Measurements from ENCODE around the gene COL2A1.

COL2A1 gene

GRCh38 chr12:48045061-48045846, 41.0 kb upstream of the COL2A1 start:
- no peak for ATAC-seq
- TF ChIP-seq RARB (CRISPR knock-in tag; IDR thresholded peaks at IDR 0.05) (no peak), CREB5 (CRISPR knock-in tag; IDR thresholded peaks at IDR 0.05; ENCODE audit: low read depth) (no peak), BACH2 (CRISPR knock-in tag; IDR thresholded peaks at IDR 0.05; ENCODE audit: borderline replicate concordance) (no peak), TOX (CRISPR knock-in tag; IDR thresholded peaks at IDR 0.05; ENCODE audit: borderline replicate concordance) (no peak), PATZ1 (CRISPR knock-in tag; IDR thresholded peaks at IDR 0.05; ENCODE audit: borderline replicate concordance) (no peak), TSHZ2 (CRISPR knock-in tag; IDR thresholded peaks at IDR 0.05) (no peak), ZNF70 (CRISPR knock-in tag; IDR thresholded peaks at IDR 0.05) (no peak), ESRRG (CRISPR knock-in tag; IDR thresholded peaks at IDR 0.05) (no peak), ZFP3 (CRISPR knock-in tag; IDR thresholded peaks at IDR 0.05) (no peak), CSRNP3 (CRISPR knock-in tag; IDR thresholded peaks at IDR 0.05) (no peak), ZFP30 (CRISPR knock-in tag; IDR thresholded peaks at IDR 0.05) (no peak), POU6F1 (CRISPR knock-in tag; IDR thresholded peaks at IDR 0.05; ENCODE audit: borderline replicate concordance, low read depth) (no peak), CSDC2 (CRISPR knock-in tag; IDR thresholded peaks at IDR 0.05) (no peak), ZNF565 (CRISPR knock-in tag; conservative IDR thresholded peaks at IDR 0.05; ENCODE audit: low read depth) (no peak), OSR1 (CRISPR knock-in tag; IDR thresholded peaks at IDR 0.05) (no peak), PPARA (CRISPR knock-in tag; IDR thresholded peaks at IDR 0.05; ENCODE audit: borderline replicate concordance) (no peak), TCF4 (CRISPR knock-in tag; IDR thresholded peaks at IDR 0.05; ENCODE audit: borderline replicate concordance) (no peak), SNAI2 (CRISPR knock-in tag; IDR thresholded peaks at IDR 0.05) (no peak)

GRCh38 chr12:48044396-48044795, 40.1 kb upstream of the COL2A1 start:
- no peak for ATAC-seq
- TF ChIP-seq OSR1 (CRISPR knock-in tag; IDR thresholded peaks at IDR 0.05): no peak

- TF ChIP-seq CSRNP3 (CRISPR knock-in tag; IDR thresholded peaks at IDR 0.05): no peak
- TF ChIP-seq SNAI2 (CRISPR knock-in tag; IDR thresholded peaks at IDR 0.05): no peak
- no peak for TF ChIP-seq ISL1 (CRISPR knock-in tag; IDR thresholded peaks at IDR 0.05)
- no peak for TF ChIP-seq PPARA (CRISPR knock-in tag; IDR thresholded peaks at IDR 0.05; ENCODE audit: borderline replicate concordance)
- TF ChIP-seq BACH2 (CRISPR knock-in tag; IDR thresholded peaks at IDR 0.05; ENCODE audit: borderline replicate concordance): no peak
- no peak for TF ChIP-seq RARB (CRISPR knock-in tag; IDR thresholded peaks at IDR 0.05)
- no peak for TF ChIP-seq POU6F1 (CRISPR knock-in tag; IDR thresholded peaks at IDR 0.05; ENCODE audit: borderline replicate concordance, low read depth)
- no peak for TF ChIP-seq TOX (CRISPR knock-in tag; IDR thresholded peaks at IDR 0.05; ENCODE audit: borderline replicate concordance)
- no peak for TF ChIP-seq ZFP30 (CRISPR knock-in tag; IDR thresholded peaks at IDR 0.05)
- no peak for TF ChIP-seq ZC3H10 (CRISPR knock-in tag; IDR thresholded peaks at IDR 0.05)
- no peak for TF ChIP-seq OSR1 (CRISPR knock-in tag; IDR thresholded peaks at IDR 0.05)
- no peak for TF ChIP-seq ZNF70 (CRISPR knock-in tag; IDR thresholded peaks at IDR 0.05)
- TF ChIP-seq ZNF8 (CRISPR knock-in tag; IDR thresholded peaks at IDR 0.05): no peak
- no peak for TF ChIP-seq CSDC2 (CRISPR knock-in tag; IDR thresholded peaks at IDR 0.05)
- no peak for ATAC-seq
Observed at GRCh38 chr12:48043771-48044170, 39.5 kb upstream of the COL2A1 start.
